Measurements from ENCODE around the gene NELL1.

Gene NELL1

DNA sequence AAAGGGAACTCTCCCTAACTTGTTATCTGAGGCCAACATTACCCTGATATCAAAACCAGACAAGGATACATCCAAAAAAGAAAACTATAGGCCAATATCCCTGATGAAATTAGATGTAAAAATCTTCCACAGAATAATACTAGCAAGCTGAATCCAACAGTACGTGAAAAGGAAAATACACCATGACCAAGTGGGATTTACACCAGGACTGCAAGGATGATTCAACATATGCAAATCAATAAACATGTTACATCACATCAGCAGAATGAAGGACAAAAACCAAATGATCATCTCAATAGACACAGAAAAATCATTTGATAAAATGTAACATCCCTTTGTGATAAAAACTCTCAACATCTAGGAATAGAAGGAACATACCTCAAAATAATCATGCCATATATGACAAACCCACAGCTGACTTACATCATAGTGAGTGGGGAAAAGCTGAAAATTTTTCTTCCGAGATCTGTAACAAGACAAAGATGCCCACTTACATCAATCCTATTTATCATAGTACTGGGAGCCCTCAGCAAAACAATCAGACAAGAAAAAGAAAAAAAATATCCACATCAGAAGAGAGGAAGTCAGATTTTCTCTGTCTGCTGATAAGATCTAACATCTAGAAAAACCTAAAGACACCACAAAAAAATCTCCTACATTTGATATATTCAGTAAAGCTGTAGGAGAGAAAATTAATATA, 820.2 kb downstream of the NELL1 start:
- no peak for DNase-seq (ENCODE audit: low spot score)

DNA sequence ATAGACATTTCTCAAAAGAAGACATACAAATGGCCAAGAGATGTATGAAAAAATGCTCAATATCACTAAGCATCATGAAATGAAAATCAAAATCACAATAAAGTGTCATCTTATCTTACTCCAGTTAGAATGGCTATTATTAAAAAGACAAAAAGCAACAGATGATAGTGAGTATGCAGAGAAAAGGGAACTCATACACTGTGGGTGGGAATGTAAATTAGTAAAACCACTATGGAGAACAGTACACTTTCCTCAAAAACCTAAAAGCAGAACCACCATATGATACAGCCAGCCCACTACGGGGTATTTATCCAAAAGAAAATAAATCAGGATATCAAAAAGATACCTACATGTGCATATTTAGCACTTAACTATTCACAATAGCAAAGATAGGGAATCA, 823.5 kb downstream of the NELL1 start:
- DNase-seq (ENCODE audit: low spot score): no peak

DNA sequence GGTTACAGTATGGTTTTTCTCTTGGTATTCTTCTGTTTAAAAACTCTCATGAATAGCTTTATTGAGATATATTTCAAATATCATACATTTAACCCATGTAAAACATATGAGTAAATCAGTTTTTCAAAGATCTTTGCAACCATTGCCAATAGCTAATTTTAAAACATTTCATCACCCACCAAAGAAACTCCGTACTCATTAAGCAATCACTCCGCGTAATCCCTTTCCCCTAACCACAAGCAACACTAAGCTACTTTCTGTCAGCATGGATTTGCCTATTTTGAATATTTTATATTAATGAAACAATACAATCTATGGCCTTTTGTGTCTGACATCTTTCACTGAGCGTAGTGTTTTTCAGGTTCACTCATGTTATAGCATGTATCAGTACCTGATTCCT, 825.6 kb downstream of the NELL1 start:
- DNase-seq (ENCODE audit: low spot score): no peak

DNA sequence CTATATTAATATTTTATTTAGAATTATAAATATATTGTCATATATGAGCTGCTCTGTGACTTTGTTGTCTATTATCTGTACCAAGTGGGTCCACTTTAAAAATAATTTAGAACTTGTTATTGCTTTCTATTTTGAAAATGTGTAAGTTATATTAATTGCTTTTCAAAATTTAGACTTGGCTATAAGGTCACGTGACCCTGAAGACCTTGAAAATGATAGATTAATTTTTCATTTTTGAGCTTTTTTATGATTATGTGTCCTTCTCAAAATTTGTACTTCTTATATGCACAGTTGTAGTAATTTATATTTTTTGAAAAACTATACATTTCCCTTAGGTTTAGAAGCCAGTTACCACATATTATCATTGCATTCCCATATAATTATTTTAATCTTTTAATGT, 826.5 kb downstream of the NELL1 start:
- no peak for DNase-seq (ENCODE audit: low spot score)

DNA sequence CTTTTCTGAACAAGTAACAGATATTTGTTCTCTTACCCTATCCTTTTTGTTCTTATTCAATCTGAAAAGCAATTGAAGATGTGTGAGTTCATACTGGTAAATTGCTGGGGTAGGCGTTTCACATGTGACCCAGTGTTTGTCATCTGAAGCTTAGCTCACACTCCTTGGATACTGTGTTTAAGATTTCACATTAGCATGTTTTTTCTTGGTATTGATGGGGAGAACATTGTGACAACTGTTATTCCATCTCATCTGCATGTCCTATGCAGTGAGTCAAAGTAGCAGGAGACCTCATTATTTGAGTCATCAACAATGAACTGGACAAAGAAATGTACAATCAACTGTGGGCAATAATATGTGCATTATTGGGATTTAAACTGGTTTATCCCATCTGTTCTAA, 831.9 kb downstream of the NELL1 start:
- no peak for DNase-seq (ENCODE audit: low spot score)

DNA sequence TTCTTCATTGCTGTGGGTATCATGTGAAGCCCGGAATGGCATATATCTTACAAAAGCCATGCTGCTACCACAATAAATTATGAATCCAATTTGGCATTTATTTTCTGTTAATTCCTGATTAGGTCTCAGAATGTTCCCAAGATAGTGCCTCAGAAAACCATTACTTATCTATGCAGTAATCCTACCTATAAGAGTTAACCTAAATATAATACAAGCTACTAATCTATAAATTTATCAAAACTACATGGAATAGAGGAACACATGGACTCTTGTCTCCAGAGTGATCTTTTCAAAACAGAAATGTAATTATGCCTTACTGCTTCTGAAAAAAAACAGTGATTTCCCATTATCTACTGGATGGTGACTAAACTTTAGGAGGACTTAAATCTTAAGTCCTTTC, 835.7 kb downstream of the NELL1 start:
- DNase-seq (ENCODE audit: low spot score): no peak

DNA sequence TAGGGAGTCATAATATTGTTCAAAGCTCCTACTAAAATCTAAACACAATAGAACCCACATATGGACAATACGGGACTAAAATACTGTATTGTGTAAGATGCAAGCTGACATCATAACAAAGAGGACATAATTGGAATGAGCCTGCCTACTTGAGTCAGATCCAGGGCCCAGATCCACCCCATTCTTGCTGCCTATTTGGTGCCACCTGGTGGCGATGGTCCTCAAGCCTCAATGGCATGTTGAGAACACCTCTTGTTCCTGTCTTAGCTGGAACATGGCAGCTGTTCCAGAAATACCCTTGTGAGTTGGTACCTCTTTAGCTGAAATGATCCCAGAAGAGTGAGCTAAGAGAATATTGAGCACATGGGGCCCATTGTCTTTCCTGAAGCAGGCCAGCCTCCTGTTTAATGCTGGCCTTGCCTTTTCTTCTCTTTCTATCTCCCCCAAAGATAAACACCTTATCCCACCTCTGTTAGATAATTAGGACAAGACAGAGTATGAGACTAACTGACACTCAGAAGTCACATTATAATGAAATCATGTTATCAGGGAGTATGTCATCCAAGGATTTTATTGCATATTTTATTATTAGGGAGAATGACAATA, 842.6 kb downstream of the NELL1 start:
- DNase-seq (ENCODE audit: low spot score): peak; percentile 6

DNA sequence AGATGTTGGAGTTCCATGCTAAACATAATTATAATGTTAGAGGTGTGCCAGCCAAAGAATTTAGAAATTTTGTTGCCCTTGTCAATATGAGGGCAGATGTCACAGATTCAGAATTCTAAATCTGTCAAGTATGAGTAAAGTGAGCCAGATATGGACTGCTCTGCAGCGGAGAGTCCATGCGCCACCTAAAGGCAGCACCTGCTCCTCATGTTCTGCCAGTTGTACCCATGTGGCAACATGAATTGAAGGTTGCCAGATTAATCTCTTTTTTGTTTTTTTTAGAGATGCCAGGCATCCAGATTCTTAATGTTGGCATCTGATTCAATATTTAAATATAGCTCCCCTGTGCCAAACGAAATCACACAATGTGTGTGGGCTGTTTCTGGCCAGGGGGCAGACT, 844.9 kb downstream of the NELL1 start:
- no peak for DNase-seq (ENCODE audit: low spot score)

DNA sequence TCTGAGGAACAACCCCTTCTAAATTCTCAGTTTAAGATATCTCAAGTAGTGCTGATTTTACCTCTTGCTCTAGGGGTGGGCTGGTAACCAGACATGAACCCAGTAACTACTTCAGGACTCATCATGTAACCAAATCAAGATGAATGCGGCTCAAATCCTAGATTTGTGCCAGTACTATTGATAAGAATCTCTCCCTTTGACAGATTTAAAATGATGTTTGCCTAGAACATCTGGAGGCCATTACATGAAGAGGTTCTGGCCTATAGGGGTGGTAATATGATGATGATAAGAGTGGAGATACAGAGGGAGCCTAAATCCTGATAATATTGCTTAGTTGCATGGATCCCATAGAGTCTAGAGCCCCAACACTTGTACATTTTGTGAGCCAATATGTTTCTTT, 850.9 kb downstream of the NELL1 start:
- no peak for DNase-seq (ENCODE audit: low spot score)

DNA sequence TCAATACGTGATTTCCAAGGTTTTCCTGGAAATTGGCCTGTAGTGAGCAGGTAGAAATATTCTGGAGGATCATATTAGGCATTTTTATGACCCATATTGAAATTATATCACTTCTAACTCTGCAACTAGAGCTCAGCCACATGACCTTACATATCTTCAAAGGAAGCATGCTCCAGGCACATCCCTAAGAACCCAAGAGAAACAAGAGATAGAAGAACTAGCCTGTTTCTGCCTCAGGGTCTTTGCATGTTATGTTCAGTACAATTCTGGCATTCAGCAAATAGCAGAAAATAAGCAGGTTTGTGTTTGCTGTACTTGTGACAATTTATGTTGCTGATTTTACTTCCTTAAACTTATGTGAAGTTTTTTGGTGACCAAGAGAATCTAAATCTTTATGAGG, 859.8 kb downstream of the NELL1 start:
- no peak for DNase-seq (ENCODE audit: low spot score)

DNA sequence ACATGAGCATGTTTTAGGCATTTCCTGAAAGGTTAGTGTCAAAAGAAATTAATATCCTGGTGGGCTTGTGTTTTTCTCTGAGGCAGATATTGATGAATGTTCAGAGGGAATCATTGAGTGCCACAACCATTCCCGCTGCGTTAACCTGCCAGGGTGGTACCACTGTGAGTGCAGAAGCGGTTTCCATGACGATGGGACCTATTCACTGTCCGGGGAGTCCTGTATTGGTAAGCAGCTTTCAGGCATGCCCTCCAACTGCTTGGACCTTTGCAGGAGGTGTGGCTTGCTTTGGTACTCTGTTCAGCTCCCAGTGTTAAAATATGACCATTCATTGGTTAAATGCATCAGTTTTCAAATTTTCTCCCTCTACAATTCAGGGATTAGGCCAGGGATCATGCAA, 864.9 kb downstream of the NELL1 start:
- no peak for DNase-seq (ENCODE audit: low spot score)

DNA sequence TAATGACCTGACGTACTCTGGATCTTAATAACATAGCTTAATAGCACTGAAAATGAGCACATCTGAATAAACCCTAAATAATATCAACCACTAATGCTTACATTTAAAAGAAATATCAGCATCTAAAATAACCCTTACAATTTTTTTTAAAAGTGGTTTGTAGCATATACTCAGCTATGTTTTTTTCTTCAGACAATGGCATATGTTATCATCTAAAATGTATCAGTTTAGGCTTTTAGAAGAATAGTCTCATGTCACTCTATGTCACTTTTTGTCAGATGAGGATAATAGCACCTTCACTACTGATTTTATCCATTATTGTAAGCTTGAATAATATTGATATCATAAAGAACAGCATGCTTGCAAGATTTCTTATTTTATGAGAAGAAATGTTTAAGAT, 868.6 kb downstream of the NELL1 start:
- no peak for DNase-seq (ENCODE audit: low spot score)

DNA sequence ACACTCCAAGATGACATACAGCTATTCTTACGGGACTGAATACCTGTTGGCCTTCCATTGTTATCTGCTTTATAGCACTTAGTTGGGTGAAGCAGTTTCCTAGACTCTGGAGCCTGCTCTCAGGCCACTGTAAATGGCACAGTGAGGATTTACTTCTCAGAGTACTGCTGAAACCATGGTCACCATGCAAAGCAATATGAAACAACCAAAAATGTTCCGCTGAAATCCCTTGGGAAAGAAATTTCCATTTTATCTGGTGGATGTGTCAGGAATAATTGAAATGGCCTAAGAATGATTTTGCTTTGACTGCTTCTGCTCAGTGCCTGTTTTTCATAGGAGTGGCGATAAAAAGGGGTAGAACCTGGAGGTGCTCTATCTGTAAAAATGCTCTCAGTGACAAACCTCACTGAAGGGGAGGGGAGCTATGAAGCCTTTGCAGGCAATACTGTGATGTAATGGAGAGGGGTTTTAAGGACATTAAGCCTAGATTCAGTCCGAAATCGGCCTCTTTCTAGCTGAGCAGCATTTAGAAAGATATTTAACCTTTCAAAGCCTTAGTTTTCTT, 871.9 kb downstream of the NELL1 start:
- DNase-seq (ENCODE audit: low spot score): no peak

DNA sequence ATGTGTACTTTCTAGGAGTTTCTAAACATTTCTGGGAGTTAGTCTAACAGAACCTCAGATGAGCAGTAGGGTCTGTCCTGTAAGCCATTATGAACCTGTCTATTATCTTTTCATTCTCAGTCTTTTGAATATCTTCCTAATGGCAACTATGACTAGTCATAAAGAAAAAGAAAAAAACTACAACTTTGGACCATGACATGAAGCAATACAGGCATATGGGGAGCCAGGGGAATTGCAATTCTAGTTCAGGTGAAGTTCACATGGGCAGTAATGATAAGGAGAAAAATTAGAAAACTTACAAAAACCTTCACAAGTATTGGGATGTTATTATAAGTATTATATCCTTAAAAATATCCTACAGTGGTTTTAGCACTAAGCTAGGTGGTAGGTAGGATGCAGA, 874.5 kb downstream of the NELL1 start:
- DNase-seq (ENCODE audit: low spot score): no peak

DNA sequence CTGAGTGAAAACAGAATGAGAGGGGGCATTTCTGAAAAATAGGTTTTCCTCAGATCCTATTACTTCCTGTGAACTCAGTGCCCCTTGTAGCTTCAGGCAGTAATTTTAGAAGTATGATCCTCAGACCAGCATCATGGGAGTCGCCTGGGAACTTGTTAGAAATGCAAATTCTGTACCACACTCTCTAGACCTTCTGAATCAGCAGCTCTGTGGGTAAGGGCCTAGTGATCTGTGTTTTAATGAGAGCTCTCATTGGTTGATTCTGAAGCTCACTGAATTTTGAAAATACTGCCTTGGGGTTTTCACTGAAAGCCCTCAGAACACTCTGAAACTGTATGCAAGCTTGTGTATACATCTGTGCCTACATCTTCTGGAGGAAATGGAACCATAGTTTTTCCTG, 876.3 kb downstream of the NELL1 start:
- no peak for DNase-seq (ENCODE audit: low spot score)

DNA sequence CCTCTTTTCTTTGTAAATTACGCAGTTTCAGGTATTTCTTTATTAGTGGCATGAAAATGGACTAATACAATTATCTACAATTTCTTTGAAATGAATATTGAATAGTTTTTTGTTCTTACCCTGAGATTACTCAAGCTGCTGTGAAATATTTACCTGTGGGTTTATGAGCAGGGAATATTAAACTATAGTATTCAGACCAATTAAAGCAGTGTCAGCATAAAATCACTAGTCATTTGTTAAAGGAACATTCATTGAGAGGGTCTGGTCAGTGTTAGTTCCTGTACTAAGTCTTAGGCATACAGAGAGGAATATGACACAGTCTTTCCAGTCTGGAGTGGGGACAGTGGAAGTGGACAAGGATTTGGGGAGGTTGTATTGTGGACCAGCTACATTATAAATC, 877.3 kb downstream of the NELL1 start:
- no peak for DNase-seq (ENCODE audit: low spot score)

DNA sequence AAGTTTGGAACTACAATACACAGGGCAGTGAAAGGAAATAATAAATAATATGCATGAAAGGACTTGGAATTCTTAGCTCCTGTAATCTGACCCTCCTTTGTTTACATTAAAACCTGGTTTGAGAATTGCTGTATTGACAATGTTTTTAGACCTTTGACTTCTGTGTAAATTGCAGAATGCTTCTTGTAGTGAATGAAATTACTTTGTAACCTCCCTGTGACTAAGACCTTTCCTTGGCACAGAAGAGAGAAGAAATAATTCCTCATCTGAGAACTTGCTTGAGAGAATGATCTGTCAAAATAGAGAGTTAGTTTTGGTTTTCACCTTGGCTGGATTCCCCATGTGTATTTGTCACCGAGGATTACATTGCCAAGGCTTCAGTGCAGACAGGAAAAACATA, 883.5 kb downstream of the NELL1 start:
- no peak for DNase-seq (ENCODE audit: low spot score)

DNA sequence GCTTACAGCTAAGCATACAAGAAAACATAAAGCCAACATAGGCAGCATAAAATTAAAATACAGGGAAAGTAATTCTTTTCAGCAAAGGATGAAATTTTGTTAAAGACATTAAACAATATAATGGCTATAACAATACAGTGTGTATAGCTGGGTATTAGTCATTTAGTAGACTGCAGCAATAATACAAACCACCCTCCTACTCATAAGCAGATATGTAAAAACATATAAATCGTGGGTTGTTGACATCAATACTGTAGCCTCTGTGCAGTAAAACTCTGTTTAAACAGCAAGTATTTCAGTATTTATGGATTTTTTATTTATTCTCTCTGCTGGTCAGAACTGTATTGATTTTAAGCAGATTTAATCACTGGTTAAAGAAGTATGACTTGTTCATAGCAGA, 884.4 kb downstream of the NELL1 start:
- DNase-seq (ENCODE audit: low spot score): no peak

DNA sequence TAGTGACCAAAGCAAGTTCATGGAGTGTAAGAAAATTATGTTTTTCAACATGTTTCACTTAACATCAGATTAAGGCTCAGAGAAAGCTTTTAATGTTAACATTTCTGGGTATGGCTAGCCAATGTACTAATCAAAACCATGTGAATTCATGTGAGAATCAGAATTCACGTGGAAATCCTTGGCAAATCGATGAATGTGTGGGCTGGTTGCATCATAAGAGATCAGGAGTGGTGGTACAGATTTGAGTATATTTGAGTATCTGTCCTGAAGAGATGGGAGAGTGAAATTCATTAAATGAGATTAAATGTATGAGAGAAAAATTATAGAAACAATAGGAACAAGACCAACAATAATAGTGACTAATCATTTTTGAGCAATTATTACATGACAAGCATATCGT, 884.9 kb downstream of the NELL1 start:
- no peak for DNase-seq (ENCODE audit: low spot score)

DNA sequence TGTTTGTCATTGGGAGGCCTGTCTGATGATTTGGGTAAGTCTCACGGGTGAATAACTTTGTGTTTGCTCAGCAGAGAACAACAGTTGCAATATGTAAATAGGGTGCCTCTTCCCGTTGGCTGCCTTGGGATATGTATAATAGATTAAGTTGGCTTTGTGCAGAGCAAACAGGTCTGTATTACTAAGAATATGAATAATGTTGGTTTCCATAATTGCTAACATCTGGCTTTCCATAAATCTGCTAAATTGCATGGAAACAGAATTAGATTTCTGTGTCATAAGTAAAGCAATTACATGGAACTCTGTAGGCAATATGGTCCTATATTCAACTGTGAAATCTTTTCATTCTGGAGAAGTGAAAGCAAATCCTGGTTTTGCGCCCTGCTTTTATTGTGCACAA, 887.5 kb downstream of the NELL1 start:
- no peak for DNase-seq (ENCODE audit: low spot score)

DNA sequence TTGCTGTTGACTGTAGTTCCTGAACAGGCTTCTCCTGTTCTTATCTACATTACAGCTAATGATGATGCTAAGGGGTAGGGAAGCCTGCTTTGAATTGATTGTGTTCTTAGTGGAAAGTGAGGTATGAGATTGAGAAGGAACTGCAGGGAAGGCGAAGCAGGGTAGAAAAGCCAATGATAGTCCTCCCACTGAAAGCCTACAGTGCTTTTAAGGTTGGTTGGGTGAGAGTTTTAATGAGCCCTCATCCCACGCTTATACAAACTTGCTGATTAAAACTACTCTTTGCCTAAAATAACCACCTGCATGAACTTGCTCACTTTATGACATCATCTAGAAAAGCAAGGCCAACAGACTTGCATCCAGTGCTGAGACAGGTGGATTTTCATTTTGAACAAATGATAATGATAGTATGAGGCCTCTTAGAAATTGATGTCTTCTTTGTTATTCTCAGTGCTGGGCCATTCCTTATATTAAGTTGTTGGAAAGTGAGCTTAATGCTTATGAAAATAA, 891.1 kb downstream of the NELL1 start:
- no peak for DNase-seq (ENCODE audit: low spot score)

DNA sequence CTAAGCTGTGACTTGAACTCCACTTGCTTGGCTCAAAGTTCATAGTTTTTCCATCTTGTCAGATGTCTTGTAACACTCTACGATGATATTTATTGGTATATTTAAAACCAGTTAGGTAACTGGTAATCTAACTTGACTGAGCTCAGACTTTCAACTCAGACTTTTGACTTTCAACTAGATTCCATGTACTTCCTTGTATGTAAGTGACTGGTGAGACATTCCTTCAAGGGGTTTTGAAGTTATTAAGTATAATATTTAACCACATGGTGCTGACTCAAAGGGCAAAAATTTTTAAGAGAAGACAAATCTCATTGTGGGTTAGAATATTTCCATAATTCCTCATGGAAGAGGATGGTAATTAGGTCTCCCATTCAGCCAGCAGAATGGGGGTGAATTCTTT, 892.2 kb downstream of the NELL1 start:
- no peak for DNase-seq (ENCODE audit: low spot score)

DNA sequence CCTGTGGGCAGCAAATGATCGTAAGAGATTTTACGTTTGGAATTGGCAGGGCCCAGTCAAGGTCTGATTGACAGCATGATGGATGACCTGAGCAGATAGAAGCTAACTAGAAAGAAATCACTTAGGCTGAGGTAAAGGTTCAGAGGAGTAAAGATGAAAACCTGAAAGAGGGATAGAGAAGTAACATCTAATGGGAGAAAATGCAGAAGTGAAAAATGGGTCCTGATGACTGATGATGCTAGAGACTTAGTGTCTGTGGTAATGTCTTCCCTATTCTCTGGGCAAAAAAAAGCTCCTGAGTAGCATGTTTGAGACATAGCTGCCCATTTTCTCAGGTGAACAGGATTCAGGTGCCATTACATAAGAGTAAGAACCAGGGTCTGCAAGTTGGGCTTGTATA, 894.7 kb downstream of the NELL1 start:
- no peak for DNase-seq (ENCODE audit: low spot score)

Data from HuH-7.5 (cell line).